ENCODE data around the gene AGBL4.
"Not testable (repeated sequence)": the region's sequence is repeated elsewhere in the genome, so short reads cannot be mapped to it uniquely, and the experiment has no call there.

AGBL4 gene

GRCh38 chr1:48523558-48523957 lies 1500.2 kb downstream of the AGBL4 start:
- TF ChIP-seq CTCF (conservative IDR thresholded peaks at IDR 0.05; ENCODE audit: low read depth): no peak
- H3K27ac ChIP-seq: no peak overlapping the region
- ChIA-PET POLR2A (ENCODE audit: low non-redundant PET) (no interaction called here), CTCF (interaction anchor here (1.0 kb wide), 1 partner anchor 167 kb away, joined by 3 read pairs; no protein-coding TSS in a partner anchor)
- DNase-seq (ENCODE audit: low spot score): no peak

- H3K27ac ChIP-seq; POLR2A ChIA-PET (ENCODE audit: low non-redundant PET); DNase-seq (ENCODE audit: low spot score); CTCF ChIA-PET: not testable (repeated sequence)
These were observed 1503.9 kb downstream of the AGBL4 start for GRCh38 chr1:48519896-48520295.

GRCh38 chr1:48506870-48507269 lies 1516.9 kb downstream of the AGBL4 start:
- H3K27ac ChIP-seq: no peak overlapping the region
- DNase-seq (ENCODE audit: low spot score): no peak
- no peak for TF ChIP-seq CTCF (conservative IDR thresholded peaks at IDR 0.05; ENCODE audit: low read depth)
- ChIA-PET POLR2A (ENCODE audit: low non-redundant PET) (no interaction called here), CTCF (interaction anchor here (0.6 to 1.0 kb wide), 2 partner anchors 9 kb away, joined by 3 read pairs; no protein-coding TSS in a partner anchor)

GRCh38 chr1:48500541-48501450 lies 1523.0 kb downstream of the AGBL4 start:
- ChIA-PET CTCF (no interaction called here), POLR2A (ENCODE audit: low non-redundant PET) (no interaction called here)
- no peak for DNase-seq (ENCODE audit: low spot score)
- TF ChIP-seq CTCF (conservative IDR thresholded peaks at IDR 0.05; ENCODE audit: low read depth): no peak
- no peak overlapping the region for H3K27ac ChIP-seq

- H3K27ac ChIP-seq: no peak overlapping the region
- CTCF ChIA-PET: interaction anchor here (0.7 to 1.8 kb wide), 3 partner anchors 250 to 739 kb away, joined by 3 to 6 read pairs (median 5); no protein-coding TSS in a partner anchor
- TF ChIP-seq CTCF (conservative IDR thresholded peaks at IDR 0.05; ENCODE audit: low read depth): no peak
- DNase-seq (ENCODE audit: low spot score): no peak
- POLR2A ChIA-PET (ENCODE audit: low non-redundant PET): no interaction called here
These were observed 1524.5 kb downstream of the AGBL4 start for GRCh38 chr1:48499211-48499735.

GRCh38 chr1:48498096-48498791 lies 1525.5 kb downstream of the AGBL4 start:
- no peak overlapping the region for H3K27ac ChIP-seq
- TF ChIP-seq CTCF (conservative IDR thresholded peaks at IDR 0.05; ENCODE audit: low read depth): peak; percentile 93
- CTCF ChIA-PET: interaction anchor here (0.5 to 1.8 kb wide), 15 partner anchors 9 to 664 kb away, joined by 3 to 6 read pairs (median 3); no protein-coding TSS in a partner anchor
- POLR2A ChIA-PET (ENCODE audit: low non-redundant PET): no interaction called here
- DNase-seq (ENCODE audit: low spot score): peak; percentile 53

Data from RWPE1 (cell line).